A673 (cell line): ENCODE measurements around the gene SPCS2.

Experiments
- EZH2 ChIP-seq: fragments of 200-600 bp; sonication (generic); IDR thresholded peaks from 2 replicates; pipeline ENCODE4 v1.6.1; 2017; ENCODE audit warnings: borderline replicate concordance, low read depth, mild to moderate bottlenecking, mixed read lengths, antibody characterized with exemption, low read length; ENCODE audit not compliant: poor library complexity, severe bottlenecking
- TF ChIP-seq, protein P1 (sequence below): fragments of 300-800, 200-600 bp; sonication (generic); conservative IDR thresholded peaks from 2 replicates; pipeline ENCODE4 v1.5.1; 2017; ENCODE audit warnings: low read depth, mild to moderate bottlenecking, antibody characterized with exemption, low read length, moderate library complexity, mixed read lengths

DNA sequence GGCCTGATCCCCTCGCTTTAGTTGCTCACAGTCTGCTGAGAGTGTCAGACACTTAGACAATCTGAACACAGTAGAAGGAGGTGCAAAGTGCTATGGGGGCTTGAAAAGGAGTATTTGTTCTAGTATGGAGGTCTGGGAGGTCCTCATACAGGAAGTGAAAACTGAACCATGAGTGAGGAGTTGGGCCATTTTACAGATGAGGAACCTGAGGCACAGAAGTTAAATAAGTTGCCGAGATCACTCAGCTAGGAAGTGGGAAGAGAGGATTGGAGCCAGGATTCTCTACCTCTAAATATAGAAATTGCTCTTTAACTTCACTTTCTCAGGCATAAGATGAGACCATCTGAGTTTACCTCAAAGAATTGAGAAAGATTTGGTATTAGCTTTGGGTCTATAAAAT lies 35.7 kb downstream of the SPCS2 start:
- TF ChIP-seq, protein P1, sequence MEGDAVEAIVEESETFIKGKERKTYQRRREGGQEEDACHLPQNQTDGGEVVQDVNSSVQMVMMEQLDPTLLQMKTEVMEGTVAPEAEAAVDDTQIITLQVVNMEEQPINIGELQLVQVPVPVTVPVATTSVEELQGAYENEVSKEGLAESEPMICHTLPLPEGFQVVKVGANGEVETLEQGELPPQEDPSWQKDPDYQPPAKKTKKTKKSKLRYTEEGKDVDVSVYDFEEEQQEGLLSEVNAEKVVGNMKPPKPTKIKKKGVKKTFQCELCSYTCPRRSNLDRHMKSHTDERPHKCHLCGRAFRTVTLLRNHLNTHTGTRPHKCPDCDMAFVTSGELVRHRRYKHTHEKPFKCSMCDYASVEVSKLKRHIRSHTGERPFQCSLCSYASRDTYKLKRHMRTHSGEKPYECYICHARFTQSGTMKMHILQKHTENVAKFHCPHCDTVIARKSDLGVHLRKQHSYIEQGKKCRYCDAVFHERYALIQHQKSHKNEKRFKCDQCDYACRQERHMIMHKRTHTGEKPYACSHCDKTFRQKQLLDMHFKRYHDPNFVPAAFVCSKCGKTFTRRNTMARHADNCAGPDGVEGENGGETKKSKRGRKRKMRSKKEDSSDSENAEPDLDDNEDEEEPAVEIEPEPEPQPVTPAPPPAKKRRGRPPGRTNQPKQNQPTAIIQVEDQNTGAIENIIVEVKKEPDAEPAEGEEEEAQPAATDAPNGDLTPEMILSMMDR: no peak
- TF ChIP-seq EZH2: no peak
